ENCODE data around the gene CYP27A1. TPM values are rescaled to one million over a fixed set of nuclear protein-coding genes. Genes with fewer than 3 reads are reported as not detected.

Gene CYP27A1
- total RNA-seq, 1 donor: 4.7 TPM

DNA sequence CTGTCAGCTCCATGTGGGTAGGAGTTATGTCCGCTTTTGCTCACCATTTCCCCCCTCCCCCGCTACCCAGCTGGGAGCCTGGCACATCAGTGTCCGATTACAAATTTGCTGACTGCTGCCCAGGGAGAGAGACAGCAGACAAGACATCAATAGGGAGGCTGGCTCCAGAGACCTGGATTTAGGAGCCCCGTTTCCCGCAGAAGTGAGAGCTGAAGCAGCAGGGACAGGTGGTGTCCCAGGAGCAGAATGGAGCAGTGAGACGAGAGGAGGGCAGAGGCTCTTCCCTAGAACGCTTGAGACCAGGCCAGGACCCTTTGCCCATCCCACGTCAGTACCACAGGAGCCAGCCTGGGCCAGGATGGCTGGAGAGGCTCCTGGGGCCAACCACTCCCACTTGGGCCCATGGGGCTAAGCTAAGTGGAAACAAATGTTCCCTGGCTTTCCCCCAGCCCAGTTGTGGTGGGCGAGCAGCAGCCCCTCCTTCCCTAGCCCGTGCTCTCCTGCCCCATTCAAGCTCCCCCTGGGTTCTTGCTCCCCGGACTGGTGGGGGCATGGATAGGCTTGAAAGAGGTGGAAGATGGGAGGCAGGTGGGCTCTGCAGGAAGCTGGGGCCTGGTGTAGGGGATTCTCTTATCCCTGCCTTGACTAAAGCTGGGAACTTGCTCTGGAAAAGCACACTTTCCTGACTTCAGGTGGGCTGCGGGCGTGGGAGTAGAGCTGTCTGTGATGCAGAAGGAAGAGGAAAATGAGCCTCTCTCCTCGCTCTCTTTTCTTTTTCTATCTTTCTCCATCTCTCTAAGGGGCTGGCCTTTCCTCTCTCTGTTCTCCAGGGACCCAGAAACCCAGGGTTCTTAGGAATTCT lies 73.6 kb downstream of the CYP27A1 start:
- TF ChIP-seq, protein P1, sequence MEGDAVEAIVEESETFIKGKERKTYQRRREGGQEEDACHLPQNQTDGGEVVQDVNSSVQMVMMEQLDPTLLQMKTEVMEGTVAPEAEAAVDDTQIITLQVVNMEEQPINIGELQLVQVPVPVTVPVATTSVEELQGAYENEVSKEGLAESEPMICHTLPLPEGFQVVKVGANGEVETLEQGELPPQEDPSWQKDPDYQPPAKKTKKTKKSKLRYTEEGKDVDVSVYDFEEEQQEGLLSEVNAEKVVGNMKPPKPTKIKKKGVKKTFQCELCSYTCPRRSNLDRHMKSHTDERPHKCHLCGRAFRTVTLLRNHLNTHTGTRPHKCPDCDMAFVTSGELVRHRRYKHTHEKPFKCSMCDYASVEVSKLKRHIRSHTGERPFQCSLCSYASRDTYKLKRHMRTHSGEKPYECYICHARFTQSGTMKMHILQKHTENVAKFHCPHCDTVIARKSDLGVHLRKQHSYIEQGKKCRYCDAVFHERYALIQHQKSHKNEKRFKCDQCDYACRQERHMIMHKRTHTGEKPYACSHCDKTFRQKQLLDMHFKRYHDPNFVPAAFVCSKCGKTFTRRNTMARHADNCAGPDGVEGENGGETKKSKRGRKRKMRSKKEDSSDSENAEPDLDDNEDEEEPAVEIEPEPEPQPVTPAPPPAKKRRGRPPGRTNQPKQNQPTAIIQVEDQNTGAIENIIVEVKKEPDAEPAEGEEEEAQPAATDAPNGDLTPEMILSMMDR (IDR thresholded peaks at IDR 0.05; ENCODE audit: insufficient read depth, low read depth, low read length): no peak
- no peak for DNase-seq (ENCODE audit: low read depth)
- H3K4me3 ChIP-seq (ENCODE audit: low read depth, low read length): no peak overlapping the region

DNA sequence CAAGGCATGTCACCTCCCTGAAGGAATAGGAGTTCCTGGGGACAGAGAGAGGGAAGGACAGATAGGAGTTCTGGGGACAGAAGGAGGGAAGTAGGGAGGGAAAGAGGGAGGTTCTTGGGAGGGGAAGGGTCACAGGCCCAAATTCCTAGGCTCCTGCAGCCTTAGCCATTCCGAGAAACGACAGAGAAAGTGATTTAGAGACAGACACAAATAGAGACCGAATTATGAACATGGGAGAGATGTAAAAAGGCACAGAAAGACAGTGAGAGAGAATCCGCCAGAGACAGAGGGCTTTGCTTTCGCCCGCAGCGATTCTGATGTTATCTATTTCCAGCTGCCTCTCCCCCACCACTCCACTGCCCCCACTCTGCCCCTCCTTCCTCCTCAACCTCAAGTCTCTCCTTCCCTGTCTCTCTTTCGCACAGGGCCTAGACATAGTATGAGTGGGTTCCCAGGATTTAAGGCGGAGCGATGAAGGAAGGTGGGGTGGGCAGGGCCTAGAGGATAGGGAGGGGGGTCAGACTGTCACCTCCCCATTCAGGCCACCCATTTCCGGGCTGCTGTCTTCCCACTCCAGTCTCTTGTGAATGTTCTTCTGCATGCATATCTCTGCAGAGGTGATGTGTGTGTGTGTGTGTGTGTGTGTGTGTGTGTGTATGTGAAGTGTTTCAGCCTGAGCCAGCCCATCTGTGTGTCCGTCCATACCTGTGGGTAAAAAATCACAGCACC lies 74.4 kb downstream of the CYP27A1 start:
- no peak overlapping the region for H3K4me3 ChIP-seq (ENCODE audit: low read depth, low read length)
- TF ChIP-seq, protein P1 (IDR thresholded peaks at IDR 0.05; ENCODE audit: insufficient read depth, low read depth, low read length): no peak
- DNase-seq (ENCODE audit: low read depth): no peak

DNA sequence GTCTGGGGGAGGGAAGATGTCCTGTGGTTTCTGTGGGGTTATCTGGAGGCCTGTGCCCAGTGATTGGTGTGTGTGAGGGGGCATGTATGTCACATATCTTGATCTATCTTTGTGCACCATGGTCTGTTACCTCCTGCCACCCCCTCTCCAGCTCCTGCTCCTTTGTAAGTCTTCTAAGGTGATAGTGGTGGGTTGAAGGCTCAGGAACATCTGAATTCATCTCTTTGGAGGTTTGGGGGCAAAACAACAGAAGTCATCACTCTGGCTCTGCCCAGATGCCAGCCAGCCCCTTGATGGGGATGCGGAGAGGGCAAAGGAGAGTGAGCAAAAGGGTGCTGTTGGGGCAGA lies 74.9 kb downstream of the CYP27A1 start:
- TF ChIP-seq, protein P1 (IDR thresholded peaks at IDR 0.05; ENCODE audit: insufficient read depth, low read depth, low read length): no peak
- DNase-seq (ENCODE audit: low read depth): no peak
- H3K4me3 ChIP-seq (ENCODE audit: low read depth, low read length): no peak overlapping the region

DNA sequence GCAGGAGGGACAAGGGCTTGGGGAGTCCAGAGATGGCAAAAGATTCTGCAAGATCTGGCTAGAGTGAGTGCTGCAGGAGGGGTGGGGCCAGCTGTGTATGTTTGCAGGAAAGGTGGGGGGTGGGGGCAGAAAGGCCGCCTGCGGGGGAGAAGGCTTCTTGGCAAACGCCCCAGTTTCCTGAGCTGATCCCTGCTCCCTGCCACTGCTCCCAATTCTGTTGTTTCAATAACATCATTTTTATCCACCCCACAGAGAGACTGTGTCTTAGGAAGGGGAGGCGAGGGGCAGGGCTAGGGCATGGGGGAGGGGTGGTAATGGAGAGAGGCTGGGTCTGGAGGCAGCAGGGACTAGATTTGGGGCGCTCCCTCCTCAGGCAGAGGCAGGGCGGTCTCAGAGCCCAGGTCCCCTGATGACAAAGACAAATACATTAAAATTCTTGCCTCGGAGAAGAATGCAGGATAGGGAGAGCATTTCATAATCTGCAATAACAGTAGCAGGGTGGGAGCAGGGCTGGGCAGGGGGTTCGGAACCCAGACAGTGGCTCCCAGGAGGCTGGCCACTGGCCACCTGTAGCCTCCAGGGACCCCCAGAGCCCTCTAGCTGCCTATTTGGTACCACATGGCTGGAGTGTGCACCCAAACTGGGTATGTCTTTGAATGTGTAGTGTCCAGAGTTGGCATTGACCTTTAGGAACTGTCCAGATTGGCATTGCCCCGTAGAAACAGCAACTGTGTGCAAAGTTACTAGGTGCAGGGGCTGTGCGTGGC lies 75.6 kb downstream of the CYP27A1 start:
- TF ChIP-seq, protein P1 (IDR thresholded peaks at IDR 0.05; ENCODE audit: insufficient read depth, low read depth, low read length): no peak
- H3K4me3 ChIP-seq (ENCODE audit: low read depth, low read length): no peak overlapping the region
- no peak for DNase-seq (ENCODE audit: low read depth)

DNA sequence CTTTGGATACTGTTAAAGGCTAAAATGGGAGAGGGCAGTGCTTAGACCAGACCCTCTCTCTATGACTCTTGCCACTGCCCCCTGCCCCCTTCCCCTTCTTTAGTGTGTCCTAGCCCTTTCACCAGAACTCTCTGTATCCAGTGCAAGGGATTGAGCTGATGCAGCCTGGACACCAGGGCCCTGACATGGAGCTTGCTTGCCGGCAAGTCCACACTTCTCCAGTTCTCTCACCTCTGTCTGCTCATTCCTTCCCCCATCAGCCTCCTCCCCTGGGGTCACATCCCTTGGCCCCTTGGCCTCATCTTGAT lies 76.1 kb downstream of the CYP27A1 start:
- no peak for DNase-seq (ENCODE audit: low read depth)
- TF ChIP-seq, protein P1 (IDR thresholded peaks at IDR 0.05; ENCODE audit: insufficient read depth, low read depth, low read length): no peak
- no peak overlapping the region for H3K4me3 ChIP-seq (ENCODE audit: low read depth, low read length)

DNA sequence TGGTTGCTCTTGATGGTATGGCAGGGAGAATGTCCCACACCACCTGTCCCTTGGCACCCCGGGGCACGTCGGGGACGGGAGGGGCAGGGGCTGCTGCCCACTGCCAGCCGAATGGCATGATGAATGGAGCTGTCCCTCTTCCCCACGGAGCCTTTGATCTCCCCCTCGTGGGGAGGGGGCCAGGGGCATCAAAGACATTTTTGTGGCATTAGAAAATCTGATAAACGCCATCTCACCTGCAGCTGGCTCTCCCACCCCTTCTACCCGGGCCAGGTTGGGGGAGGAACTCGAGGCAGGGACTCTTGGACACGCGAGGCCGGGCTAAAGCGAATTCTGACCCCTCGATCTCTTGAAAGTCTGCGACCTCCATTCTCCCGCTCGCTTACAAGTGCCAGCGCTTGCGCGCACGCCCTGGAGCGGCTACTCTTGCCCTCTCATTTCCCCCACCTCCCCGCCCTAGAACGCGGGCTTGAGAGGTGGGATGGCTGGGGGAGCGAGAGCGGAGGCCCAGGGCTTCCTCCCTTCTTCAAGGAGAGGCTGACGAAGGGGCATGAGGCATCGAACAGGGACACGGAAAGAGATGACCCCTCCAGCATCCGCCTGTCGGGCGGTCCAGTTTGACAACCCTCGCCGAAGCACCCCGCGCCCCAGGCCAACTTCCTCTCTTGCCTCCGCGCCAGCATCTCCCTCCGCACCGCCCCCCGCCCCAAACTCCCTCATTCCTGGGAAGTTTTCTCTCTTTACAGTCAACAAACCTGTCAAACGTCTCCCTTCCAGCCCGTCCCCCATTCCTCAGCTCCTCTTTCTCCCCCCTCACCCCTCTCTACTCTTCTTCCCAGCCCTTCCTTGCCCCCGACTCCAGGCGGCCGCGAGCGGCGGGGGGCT lies 77.0 kb downstream of the CYP27A1 start:
- DNase-seq (ENCODE audit: low read depth): no peak
- TF ChIP-seq, protein P1 (IDR thresholded peaks at IDR 0.05; ENCODE audit: insufficient read depth, low read depth, low read length): no peak
- no peak overlapping the region for H3K4me3 ChIP-seq (ENCODE audit: low read depth, low read length)

Measured in fibroblast of villous mesenchyme (primary cell).